ENCODE measurements around the gene USP15.

GRCh38 chr12:62346817-62347216, 86.6 kb downstream of the USP15 start:
- no peak for TF ChIP-seq CTCF (IDR thresholded peaks at IDR 0.05; ENCODE audit: insufficient read depth, low read length, poor library complexity, severe bottlenecking)
- TF ChIP-seq EZH2phosphoT487 (conservative IDR thresholded peaks at IDR 0.05; ENCODE audit: low read length), result no peak
